Heart right ventricle (tissue), 16 donors: ENCODE data around the gene MOSMO. TPM values are rescaled to one million over a fixed set of nuclear protein-coding genes. Genes with fewer than 3 reads are reported as not detected.
"Not testable (repeated sequence)": the region's sequence is repeated elsewhere in the genome, so short reads cannot be mapped to it uniquely, and the experiment has no call there.

ENCODE experiments used
- ATAC-seq, 8 donors: fragments of 200-7000 bp; cut with Tn5 transposase; one replicate each; pipeline ENCODE4 v1.9.1; 2020; ENCODE audit warnings: mild to moderate bottlenecking in 8 of 8, moderate library complexity in 8 of 8, moderate number of reproducible peaks in 1 of 8
- DNase-seq, 2 donors: peaks; one replicate each; pipeline ENCODE4 v3.0.0-alpha.2; 2020
- H3K27ac ChIP-seq, 10 donors: fragments of 200-600 bp; sonication (generic) in 2 of 10; one replicate each; pipeline versions ENCODE4 v1.5.0 to v1.8.0; 2020 to 2022; ENCODE audit warnings: mild to moderate bottlenecking in 3 of 10
- H3K27me3 ChIP-seq, 7 donors: fragments of 200-600 bp; one replicate each; pipeline ENCODE4 v1.8.0; 2021 to 2022; ENCODE audit warnings: mild to moderate bottlenecking in 2 of 7
- H3K36me3 ChIP-seq, 9 donors: fragments of 200-600 bp; sonication (generic) in 1 of 9; one replicate each; pipeline versions ENCODE4 v1.5.0 to v1.8.0; 2020 to 2022; ENCODE audit warnings: mild to moderate bottlenecking in 2 of 9
- H3K4me1 ChIP-seq, 9 donors: fragments of 200-600 bp; sonication (generic) in 1 of 9; one replicate each; pipeline versions ENCODE4 v1.5.0 to v1.8.0; 2020 to 2022; ENCODE audit warnings: mild to moderate bottlenecking in 4 of 9
- H3K4me3 ChIP-seq, 10 donors: fragments of 200-600 bp; sonication (generic) in 2 of 10; one replicate each; pipeline versions ENCODE4 v1.5.0 to v1.8.0; 2020 to 2022; ENCODE audit warnings: mild to moderate bottlenecking in 7 of 10, moderate library complexity in 2 of 10
- H3K9me3 ChIP-seq, 11 donors: fragments of 200-600 bp in 10 of 11; sonication (generic) in 2 of 11; one replicate each; pipeline versions ENCODE4 v1.5.0 to v1.8.0; 2013 to 2022; ENCODE audit warnings: mild to moderate bottlenecking in 2 of 11, control low read depth in 1 of 11, moderate library complexity in 1 of 11
- CTCF ChIP-seq, 9 donors: fragments of 200-600 bp; sonication (generic) in 2 of 9; IDR thresholded peaks; one replicate each; pipeline versions ENCODE4 v1.5.0 to v1.8.0; 2021 to 2022; ENCODE audit warnings: antibody characterized with exemption in 9 of 9, mild to moderate bottlenecking in 5 of 9, moderate library complexity in 1 of 9
- WGBS, 2 donors: extraction: QIAGEN DNeasy Blood & Tissue Kit; methylation state at CpG; one replicate each; pipeline ENCODE4 v1.1.7; 2013; ENCODE audit warnings: inconsistent platforms in 1 of 2; 5-methylcytosine and 5-hydroxymethylcytosine counted together
- intact Hi-C, 10 donors: fragments of 100-400 bp; cut with DNase I; formaldehyde crosslinking; loops; one replicate each; pipeline versions ENCODE4 v1.11.1 to v1.14.2; 2022
- polyA plus RNA-seq, 2 donors: library from polyadenylated mRNA; stranded (reverse); fragments of 200-250 nt; gene quantifications; one replicate each; pipeline ENCODE4 v1.2.3, GENCODE V29; 2013
- total RNA-seq, 10 donors: library from RNA; stranded (reverse); fragmentation: NEBNext Ultra II Directional in 3 of 10; extraction: Animal tissue kit (Norgen Biotek cat#: 25700) in 3 of 10; gene quantifications; one replicate each; pipeline versions ENCODE4 v1.2.1 to v1.2.4, GENCODE V29; 2021 to 2023
- donor health status: Arrhythmogenic right ventricular cardiomyopathy.
- donor health status: ischemic (EF 13 %, LVEDD 7.1; RV severe dilation, severe dysfunction).
- donor health status: healthy with polysubstance abuse.
- donor health status: DM: no; HTN: yes; CAD: no.
- donor health status: DM: no; HTN: no; CAD: no.
- donor health status: ischemic (EF 25% LVEDD 6.9; RV normal size, moderate dysfunction).
- donor health status: ischemic (EF 25% LVEDD 5.7; RV mildly dilated, moderate dysfunction).
- donor health status: healthy.
- donor health status: DM: yes; HTN: yes; CAD: no.
- donor health status: Ischemic cardiomyopathy.
- donor health status: ischemic (EF 35%, LVEDD 5.7; RV mildly dilated, moderate dysfunction).
- donor health status: nonischemic (EF 11% LVEDD 7.7; RV severe dilation, severe dysfunction).
- donor health status: DM: yes; HTN: yes; CAD: no.
- donor health status: PGD.
- donor health status: ischemic (EF 29% LVEDD 5.4; RV normal size, mild dysfunction).
- donor health status: nonischemic (EF 23%, LVEDD 6.1; RV moderate dilation, normal function).

The MOSMO gene
- total and polyA plus RNA-seq, 12 donors = 7.5 to 13.0 (median 11.3) TPM

- H3K4me3 ChIP-seq = no peak overlapping the region
- H3K4me1 ChIP-seq = peaks cover 0 to 44% (median 11%) of the 10 kb centered on the region in 9 donors
- WGBS, 2 donors = 90 to 94% methylated on average over 4 of the region's 4 CpGs
- no peak for DNase-seq
- TF ChIP-seq CTCF (IDR thresholded peaks at IDR 0.05) = no peak
- intact Hi-C loops = no loop called here
- H3K36me3 ChIP-seq = no peaks in the 10 kb centered on the region
- no peak for ATAC-seq
- H3K9me3 ChIP-seq = no peaks in the 10 kb centered on the region
- no peaks in the 10 kb centered on the region for H3K27me3 ChIP-seq
- H3K27ac ChIP-seq = no peak overlapping the region
Measured at GRCh38 chr16:22016927-22017326, 9.0 kb downstream of the MOSMO start.

- H3K36me3 ChIP-seq = no peaks in the 10 kb centered on the region
- H3K9me3 ChIP-seq = no peaks in the 10 kb centered on the region
- H3K27ac ChIP-seq = no peak overlapping the region
- no peak for TF ChIP-seq CTCF (IDR thresholded peaks at IDR 0.05)
- H3K27me3 ChIP-seq = no peaks in the 10 kb centered on the region
- H3K4me1 ChIP-seq = peaks cover 0 to 46% (median 11%) of the 10 kb centered on the region in 9 donors
- 91 to 93% methylated on average over 1 of the region's 1 CpG for WGBS, 2 donors
- intact Hi-C loops = no loop called here
- ATAC-seq (no peak), DNase-seq (no peak)
- no peak overlapping the region for H3K4me3 ChIP-seq
Measured at GRCh38 chr16:22018559-22018958, 10.6 kb downstream of the MOSMO start.

GRCh38 chr16:22022151-22022550 lies 14.2 kb downstream of the MOSMO start:
- TF ChIP-seq CTCF (IDR thresholded peaks at IDR 0.05) = no peak
- DNase-seq = no peak
- no peak for ATAC-seq
- H3K27ac ChIP-seq = no peak overlapping the region
- no peaks in the 10 kb centered on the region for H3K9me3 ChIP-seq
- no peak overlapping the region for H3K4me3 ChIP-seq
- intact Hi-C loops = loop anchor here in 1 of 10 donors (5.0 kb wide), 1 partner anchor 40 kb away; no protein-coding TSS in a partner anchor
- 91% methylated on average over 5 of the region's 5 CpGs for WGBS, 2 donors
- H3K4me1 ChIP-seq = peaks cover 0 to 37% (median 12%) of the 10 kb centered on the region in 9 donors
- no peaks in the 10 kb centered on the region for H3K36me3 ChIP-seq
- no peaks in the 10 kb centered on the region for H3K27me3 ChIP-seq

GRCh38 chr16:22023505-22023904 lies 15.6 kb downstream of the MOSMO start:
- no peaks in the 10 kb centered on the region for H3K36me3 ChIP-seq
- no peak overlapping the region for H3K4me3 ChIP-seq
- H3K27ac ChIP-seq = no peak overlapping the region
- no peaks in the 10 kb centered on the region for H3K9me3 ChIP-seq
- no peak for TF ChIP-seq CTCF (IDR thresholded peaks at IDR 0.05)
- no peaks in the 10 kb centered on the region for H3K27me3 ChIP-seq
- no peak for DNase-seq
- H3K4me1 ChIP-seq = peaks cover 0 to 31% (median 10%) of the 10 kb centered on the region in 9 donors
- ATAC-seq = no peak
- WGBS, 2 donors = 88 to 93% methylated on average over 1 of the region's 1 CpG
- intact Hi-C loops = loop anchor here in 1 of 10 donors (5.0 kb wide), 1 partner anchor 39 kb away; no protein-coding TSS in a partner anchor

GRCh38 chr16:22024785-22025184 lies 16.9 kb downstream of the MOSMO start:
- peaks cover 0 to 34% (median 12%) of the 10 kb centered on the region in 9 donors for H3K4me1 ChIP-seq
- 92 to 98% methylated on average over 4 of the region's 4 CpGs for WGBS, 2 donors
- not testable (repeated sequence) for DNase-seq, H3K27me3 ChIP-seq, H3K27ac ChIP-seq, ATAC-seq, H3K9me3 ChIP-seq, H3K36me3 ChIP-seq, H3K4me3 ChIP-seq
- intact Hi-C loops = loop anchor here in 1 of 10 donors (5.0 kb wide), 1 partner anchor 38 kb away; no protein-coding TSS in a partner anchor
